T-helper 2 cell treated with Interferon-gamma antibody and Interleukin-4, amounts not matched to agents 5 μg/mL and 100 μg/mL, for 36 hours (primary cell): ENCODE measurements around the gene ATXN1.
"Not testable (repeated sequence)": the region's sequence is repeated elsewhere in the genome, so short reads cannot be mapped to it uniquely, and the experiment has no call there.

ENCODE experiments used
- DNase-seq: peaks from one replicate; pipeline ENCODE4 v3.0.0; 2021; ENCODE audit warnings: low spot score
- H3K27ac Mint-ChIP-seq: one replicate; pipeline ENCODE4 v1.8.0; 2021; ENCODE audit warnings: mild to moderate bottlenecking, mixed read lengths
- H3K27me3 Mint-ChIP-seq: one replicate; pipeline ENCODE4 v1.8.0; 2021; ENCODE audit warnings: low read depth, mixed read lengths
- H3K36me3 Mint-ChIP-seq: one replicate; pipeline ENCODE4 v1.8.0; 2021; ENCODE audit warnings: low read depth, mixed read lengths
- H3K4me1 Mint-ChIP-seq: one replicate; pipeline ENCODE4 v1.8.0; 2021; ENCODE audit warnings: low read depth, mixed read lengths
- H3K4me3 Mint-ChIP-seq: one replicate; pipeline ENCODE4 v1.8.0; 2022; ENCODE audit warnings: mild to moderate bottlenecking, moderate library complexity, mixed read lengths
- H3K9me3 Mint-ChIP-seq: one replicate; pipeline ENCODE4 v1.8.0; 2021; ENCODE audit warnings: mixed read lengths

The ATXN1 gene

DNA sequence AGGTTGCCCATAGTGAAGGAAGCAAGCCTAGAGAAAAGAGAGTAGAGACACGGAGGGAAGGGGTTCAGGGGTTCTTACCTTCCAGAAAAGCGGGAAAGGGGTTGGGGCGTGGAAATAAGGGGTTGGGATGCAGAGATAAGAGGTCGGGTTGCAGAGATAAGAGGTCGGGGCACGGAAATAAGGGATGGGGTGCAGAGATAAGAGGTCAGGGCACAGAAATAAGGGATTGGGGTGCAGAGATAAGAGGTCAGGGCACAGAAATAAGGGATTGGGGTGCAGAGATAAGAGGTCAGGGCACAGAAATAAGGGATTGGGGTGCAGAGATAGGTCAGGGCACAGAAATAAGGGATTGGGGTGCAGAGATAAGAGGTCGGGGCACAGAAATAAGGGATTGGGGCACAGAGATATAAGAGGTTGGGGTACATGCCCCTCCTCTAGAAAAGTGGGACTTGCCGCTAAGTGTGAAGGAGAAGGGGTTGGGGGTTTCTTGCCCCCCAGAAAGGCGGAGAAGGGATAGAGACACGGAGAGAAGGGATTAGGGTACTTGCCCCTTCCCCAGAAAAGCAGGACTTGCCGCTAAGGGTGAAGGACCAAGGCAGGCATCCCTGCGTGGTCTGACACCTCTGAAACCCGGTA, 497.7 kb downstream of the ATXN1 start:
- H3K27me3 Mint-ChIP-seq, H3K27ac Mint-ChIP-seq, H3K36me3 Mint-ChIP-seq, H3K4me3 Mint-ChIP-seq, DNase-seq, H3K9me3 Mint-ChIP-seq, H3K4me1 Mint-ChIP-seq: not testable (repeated sequence)

GRCh38 chr6:16262773-16263172, 498.5 kb downstream of the ATXN1 start:
- H3K27me3 Mint-ChIP-seq, H3K4me1 Mint-ChIP-seq, H3K9me3 Mint-ChIP-seq, H3K27ac Mint-ChIP-seq, H3K36me3 Mint-ChIP-seq, DNase-seq, H3K4me3 Mint-ChIP-seq: not testable (repeated sequence)

DNA sequence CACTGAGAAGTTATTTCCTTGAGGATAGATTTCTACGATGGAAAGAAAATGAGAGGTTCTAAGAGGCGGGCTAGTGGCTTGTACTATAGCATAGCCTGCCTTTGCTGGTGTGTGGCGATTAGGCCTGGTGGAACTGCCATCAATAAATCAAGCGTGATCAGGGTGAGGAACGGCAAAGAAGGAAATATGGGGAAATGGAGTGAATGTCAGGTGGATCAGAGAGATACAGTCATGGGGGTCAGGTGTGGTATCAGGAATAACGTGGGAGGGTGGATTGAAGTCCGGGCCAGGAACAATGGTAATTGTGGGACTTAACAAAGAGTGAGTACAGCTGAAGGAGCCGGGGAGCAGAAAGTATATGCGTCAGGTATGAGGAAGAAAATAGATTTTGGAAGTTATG, 500.7 kb downstream of the ATXN1 start:
- DNase-seq, H3K27me3 Mint-ChIP-seq, H3K36me3 Mint-ChIP-seq, H3K4me1 Mint-ChIP-seq, H3K9me3 Mint-ChIP-seq, H3K27ac Mint-ChIP-seq, H3K4me3 Mint-ChIP-seq: not testable (repeated sequence)

DNA sequence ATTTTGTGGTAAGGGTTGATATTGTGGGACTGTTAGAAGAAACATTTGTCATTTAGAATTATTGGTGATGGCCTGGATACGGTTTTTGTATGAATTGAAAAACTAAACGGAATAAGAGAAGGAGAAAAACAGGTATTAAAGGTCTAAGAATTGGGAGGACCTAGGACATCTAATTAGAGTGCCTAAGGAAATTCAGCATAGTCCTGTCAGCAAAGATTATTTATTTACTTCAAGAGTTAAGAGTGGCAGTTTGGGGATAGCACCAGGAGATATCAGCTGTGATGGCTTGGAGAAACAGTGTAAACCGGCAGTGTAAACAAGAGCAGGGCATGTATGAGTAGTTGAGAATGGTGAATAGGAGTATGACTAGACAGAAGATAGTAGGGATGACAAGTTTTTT, 501.7 kb downstream of the ATXN1 start:
- H3K27ac Mint-ChIP-seq, H3K36me3 Mint-ChIP-seq, H3K9me3 Mint-ChIP-seq, DNase-seq, H3K4me1 Mint-ChIP-seq, H3K27me3 Mint-ChIP-seq, H3K4me3 Mint-ChIP-seq: not testable (repeated sequence)

DNA sequence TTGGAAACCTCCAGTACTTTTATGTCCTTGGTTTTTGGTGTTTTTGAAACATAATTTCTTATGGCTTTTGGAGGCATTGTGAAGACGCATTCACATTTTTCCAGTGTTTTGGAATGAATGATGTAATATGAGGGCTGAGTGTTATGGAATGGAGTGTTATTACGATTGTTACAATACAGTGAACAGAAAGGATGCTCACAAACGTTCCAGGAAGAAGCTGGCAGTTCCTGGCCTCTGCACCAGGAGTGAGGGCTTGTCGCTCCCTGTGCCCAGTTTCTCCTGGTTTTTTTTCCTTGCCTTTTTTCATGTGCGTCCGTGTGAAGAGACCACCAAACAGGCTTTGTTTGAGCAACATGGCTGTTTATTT, 502.6 kb downstream of the ATXN1 start:
- H3K36me3 Mint-ChIP-seq: no peaks in the 10 kb centered on the region
- H3K4me1 Mint-ChIP-seq: no peaks in the 10 kb centered on the region
- DNase-seq: no peak
- no peak overlapping the region for H3K4me3 Mint-ChIP-seq
- no peaks in the 10 kb centered on the region for H3K9me3 Mint-ChIP-seq
- H3K27me3 Mint-ChIP-seq: peaks cover 7% of the 10 kb centered on the region
- H3K27ac Mint-ChIP-seq: no peak overlapping the region

GRCh38 chr6:16257999-16258708, 503.1 kb downstream of the ATXN1 start:
- peaks cover 6% of the 10 kb centered on the region for H3K27me3 Mint-ChIP-seq
- H3K4me3 Mint-ChIP-seq: no peak overlapping the region
- no peak for DNase-seq
- H3K4me1 Mint-ChIP-seq: no peaks in the 10 kb centered on the region
- H3K27ac Mint-ChIP-seq: no peak overlapping the region
- H3K36me3 Mint-ChIP-seq: no peaks in the 10 kb centered on the region
- no peaks in the 10 kb centered on the region for H3K9me3 Mint-ChIP-seq

DNA sequence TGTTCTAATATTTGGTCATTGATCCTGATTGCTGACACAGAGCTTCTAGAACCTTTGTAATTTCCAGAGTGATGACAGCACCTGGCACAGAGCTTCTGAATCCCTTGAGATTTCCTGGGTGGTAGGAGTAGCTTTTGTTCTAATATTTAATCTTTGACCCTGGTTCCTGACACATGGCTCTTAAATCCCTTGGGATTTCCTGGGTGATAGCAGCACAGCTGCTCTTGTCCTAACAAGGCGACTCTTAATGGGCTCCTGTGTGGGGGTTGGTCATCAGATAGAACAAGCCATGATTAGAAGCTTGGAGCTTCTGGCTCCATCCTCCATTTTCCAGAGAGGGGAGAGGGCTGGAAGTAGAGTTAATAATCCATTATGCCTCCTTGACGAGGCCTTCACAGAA, 504.5 kb downstream of the ATXN1 start:
- H3K27me3 Mint-ChIP-seq: peaks cover 5% of the 10 kb centered on the region
- no peak overlapping the region for H3K27ac Mint-ChIP-seq
- H3K4me3 Mint-ChIP-seq: no peak overlapping the region
- no peak for DNase-seq
- H3K4me1 Mint-ChIP-seq: no peaks in the 10 kb centered on the region
- H3K36me3 Mint-ChIP-seq: no peaks in the 10 kb centered on the region
- no peaks in the 10 kb centered on the region for H3K9me3 Mint-ChIP-seq

- no peak overlapping the region for H3K4me3 Mint-ChIP-seq
- H3K36me3 Mint-ChIP-seq: no peaks in the 10 kb centered on the region
Measured at GRCh38 chr6:16254535-16254934, 506.7 kb downstream of the ATXN1 start.

DNA sequence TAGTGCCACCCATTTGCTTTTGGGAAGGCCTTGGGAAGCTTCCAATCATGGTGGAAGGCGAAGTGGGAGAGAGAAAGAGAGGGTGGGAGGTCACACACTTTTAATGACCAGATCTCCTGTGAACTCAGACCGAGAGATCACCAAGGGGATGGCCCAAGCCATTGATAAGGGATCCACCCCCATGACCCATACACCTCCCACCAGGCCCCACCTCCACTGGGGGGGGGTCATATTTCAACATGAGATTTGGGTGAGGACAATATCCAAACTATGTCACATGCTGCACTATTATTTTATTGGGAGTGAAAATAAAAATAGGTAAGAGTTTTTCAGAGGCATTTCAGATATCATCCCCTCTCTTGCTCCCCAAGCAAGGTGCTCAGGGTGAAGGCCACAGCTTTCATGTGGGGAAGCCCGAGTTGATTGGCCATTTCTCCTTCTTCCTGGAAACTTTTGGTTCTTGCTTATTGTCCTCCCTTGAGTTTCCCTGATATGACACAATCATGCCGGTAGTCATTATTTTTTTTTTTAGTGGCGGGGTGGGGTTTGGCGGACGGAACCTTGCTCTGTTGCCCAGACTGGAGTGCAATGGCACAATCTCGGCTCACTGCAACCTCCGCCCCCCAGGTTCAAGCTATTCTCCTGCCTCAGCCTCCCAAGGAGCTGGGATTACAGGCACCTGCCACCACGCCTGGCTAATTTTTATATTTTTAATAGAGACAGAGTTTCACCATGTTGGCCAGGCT, 507.7 kb downstream of the ATXN1 start:
- no peaks in the 10 kb centered on the region for H3K36me3 Mint-ChIP-seq
- peaks cover 5% of the 10 kb centered on the region for H3K27me3 Mint-ChIP-seq
- no peak overlapping the region for H3K27ac Mint-ChIP-seq
- H3K4me3 Mint-ChIP-seq: no peak overlapping the region
- no peaks in the 10 kb centered on the region for H3K4me1 Mint-ChIP-seq
- no peak for DNase-seq
- H3K9me3 Mint-ChIP-seq: no peaks in the 10 kb centered on the region

More at GRCh38 chr6:16254535-16254934, 506.7 kb downstream of the ATXN1 start:
- H3K27ac Mint-ChIP-seq: no peak overlapping the region
- no peak for DNase-seq
- no peaks in the 10 kb centered on the region for H3K4me1 Mint-ChIP-seq
- no peaks in the 10 kb centered on the region for H3K9me3 Mint-ChIP-seq
- H3K27me3 Mint-ChIP-seq: peaks cover 5% of the 10 kb centered on the region

GRCh38 chr6:16252686-16253299, 508.5 kb downstream of the ATXN1 start:
- no peaks in the 10 kb centered on the region for H3K36me3 Mint-ChIP-seq
- H3K27me3 Mint-ChIP-seq: peaks cover 5% of the 10 kb centered on the region
- no peak overlapping the region for H3K4me3 Mint-ChIP-seq
- H3K9me3 Mint-ChIP-seq: no peaks in the 10 kb centered on the region
- DNase-seq: no peak
- no peak overlapping the region for H3K27ac Mint-ChIP-seq
- H3K4me1 Mint-ChIP-seq: no peaks in the 10 kb centered on the region

- Mint-ChIP-seq H3K4me1 (no peaks in the 10 kb centered on the region), H3K36me3 (no peaks in the 10 kb centered on the region), H3K27ac (no peak overlapping the region), H3K27me3 (peaks cover 7% of the 10 kb centered on the region), H3K4me3 (no peak overlapping the region), H3K9me3 (no peaks in the 10 kb centered on the region)
- no peak for DNase-seq
Measured at GRCh38 chr6:16251706-16252105, 509.6 kb downstream of the ATXN1 start.

GRCh38 chr6:16249971-16250370, 511.3 kb downstream of the ATXN1 start:
- DNase-seq: no peak
- Mint-ChIP-seq H3K27me3 (peaks cover 7% of the 10 kb centered on the region), H3K4me3 (no peak overlapping the region), H3K4me1 (no peaks in the 10 kb centered on the region), H3K36me3 (no peaks in the 10 kb centered on the region), H3K27ac (no peak overlapping the region), H3K9me3 (no peaks in the 10 kb centered on the region)
